GM18505 (cell line): ENCODE data around the gene KRT82.
"Not testable (repeated sequence)": the region's sequence is repeated elsewhere in the genome, so short reads cannot be mapped to it uniquely, and the experiment has no call there.

ENCODE experiments used
- ATAC-seq: cut with Tn5 transposase; IDR thresholded peaks from one replicate; pipeline ENCODE4 v1.9.1; 2021; ENCODE audit not compliant: unreplicated experiment
- POLR2A ChIP-seq: IDR thresholded peaks from 4 replicates; pipeline ENCODE4 v1.6.1; 2011; ENCODE audit warnings: borderline replicate concordance; ENCODE audit not compliant: insufficient read depth, insufficient read length; ENCODE audit errors: extremely low read depth

The KRT82 gene

DNA sequence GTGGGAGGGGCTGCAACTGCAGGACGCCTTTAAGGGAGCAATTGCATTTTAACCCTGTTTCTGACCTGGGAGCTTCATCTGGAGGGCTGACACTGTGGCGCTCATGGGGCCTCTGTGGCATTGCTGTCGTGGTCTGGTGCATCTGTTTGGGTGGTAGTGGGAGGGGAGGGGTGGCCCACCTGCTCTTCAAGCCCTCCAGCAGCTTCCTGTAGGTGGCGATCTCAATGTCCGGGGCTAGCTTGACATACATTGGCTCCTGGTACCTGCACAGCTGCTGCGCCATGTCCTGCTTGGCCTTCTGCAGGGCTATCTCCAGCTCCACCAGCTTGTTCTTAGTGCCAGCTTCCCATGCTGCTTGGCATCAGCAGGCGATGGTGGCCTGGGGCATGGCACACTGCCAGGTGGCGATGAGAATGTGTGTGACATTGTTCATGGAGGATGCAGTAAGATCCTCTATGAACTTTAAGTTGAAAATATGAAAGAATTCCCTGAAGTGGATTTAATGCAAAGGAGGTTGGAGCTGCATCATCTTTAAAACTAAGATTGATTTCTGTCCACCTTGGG lies 7.7 kb upstream of the KRT82 start:
- ATAC-seq = no peak
- TF ChIP-seq POLR2A = no peak

DNA sequence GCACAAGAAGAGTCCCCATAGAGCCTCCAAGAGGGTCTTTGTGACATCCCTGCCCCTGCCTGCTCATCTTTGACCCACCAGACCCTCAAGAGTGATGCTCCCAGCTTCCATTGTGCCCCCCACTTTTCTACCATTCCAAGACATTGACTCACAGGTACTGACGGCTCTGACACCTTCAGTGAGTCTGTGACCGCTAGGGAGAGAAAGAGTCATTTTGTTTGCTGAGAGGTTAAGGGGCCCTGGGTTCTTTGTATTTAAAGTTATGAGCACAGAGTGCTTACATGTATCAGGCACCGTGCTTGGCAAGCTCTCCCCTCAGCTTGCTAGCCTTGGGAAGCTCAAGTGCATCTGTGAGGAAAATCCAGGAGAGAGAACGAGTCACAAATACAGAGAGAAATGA lies 7.1 kb upstream of the KRT82 start:
- no peak for TF ChIP-seq POLR2A
- ATAC-seq = no peak

DNA sequence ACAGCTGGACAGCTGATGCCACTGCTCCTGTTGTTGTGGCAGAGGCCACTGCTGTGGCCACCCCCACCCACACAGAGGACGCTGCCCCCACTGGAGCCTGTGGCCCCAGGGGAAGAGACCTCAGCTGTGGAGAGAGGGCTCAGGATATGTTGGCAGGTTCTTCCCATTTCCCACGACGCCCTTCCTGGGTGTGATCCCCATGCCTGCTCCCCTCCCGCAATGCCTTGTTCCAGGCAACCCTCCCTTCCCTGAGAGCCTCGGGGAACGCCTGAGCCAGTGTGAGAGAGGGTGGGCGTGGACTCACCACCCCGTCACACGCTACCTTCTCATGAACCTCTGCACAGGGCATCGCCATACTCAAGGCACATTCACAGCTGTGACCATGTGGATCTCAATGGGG lies 5.7 kb upstream of the KRT82 start:
- TF ChIP-seq POLR2A = no peak
- ATAC-seq = no peak

DNA sequence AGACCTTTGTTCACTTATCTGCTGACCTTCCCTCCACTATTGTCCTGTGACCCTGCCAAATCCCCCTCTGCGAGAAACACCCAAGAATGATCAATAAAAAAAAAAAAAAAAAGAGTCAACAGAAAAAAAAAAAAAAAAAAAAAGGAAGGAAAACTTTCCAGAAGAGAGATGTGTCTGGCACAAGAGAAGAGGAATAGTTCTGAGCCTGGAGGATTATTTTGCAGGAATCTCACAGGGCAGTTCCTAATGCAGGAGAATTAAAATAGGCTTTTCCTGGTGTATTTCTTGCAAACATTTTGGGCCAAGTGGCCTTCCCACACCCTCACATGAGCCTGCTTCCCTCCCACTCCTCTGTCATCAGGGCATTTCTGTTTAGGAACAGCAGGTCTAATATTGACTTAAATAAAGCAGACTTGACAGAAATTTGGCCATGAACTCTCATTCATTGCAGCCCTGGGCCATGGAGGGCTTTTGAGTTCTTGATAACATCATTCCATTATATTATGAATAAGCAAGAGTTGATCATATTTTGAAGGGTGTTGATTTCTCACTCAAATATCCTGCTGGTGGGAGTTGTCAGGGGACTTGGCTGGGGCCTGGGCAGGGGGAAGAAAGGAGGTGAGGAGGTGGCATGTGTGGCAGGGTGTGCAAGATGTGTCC lies 4.6 kb upstream of the KRT82 start:
- ATAC-seq = not testable (repeated sequence)

DNA sequence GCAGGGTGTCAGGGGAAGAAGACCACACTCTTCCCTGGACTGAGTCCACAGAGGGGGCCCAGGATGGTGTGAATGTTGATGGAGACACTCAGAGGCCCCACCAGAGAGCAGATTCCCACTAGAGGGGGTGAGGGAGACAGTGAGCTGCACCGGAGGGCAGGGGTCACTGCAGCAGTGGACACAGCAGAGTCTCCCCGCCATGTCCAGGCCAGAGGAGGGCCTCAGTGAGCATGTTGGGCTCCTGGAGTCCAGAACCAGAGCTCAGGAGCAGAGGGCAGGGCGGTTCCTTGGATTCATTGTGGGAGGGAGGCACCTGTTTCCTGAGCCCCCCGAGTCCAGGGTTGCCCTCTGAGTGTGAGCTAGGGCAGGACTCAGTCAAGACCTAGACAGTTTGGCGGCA lies 1.8 kb upstream of the KRT82 start:
- TF ChIP-seq POLR2A = no peak
- no peak for ATAC-seq

DNA sequence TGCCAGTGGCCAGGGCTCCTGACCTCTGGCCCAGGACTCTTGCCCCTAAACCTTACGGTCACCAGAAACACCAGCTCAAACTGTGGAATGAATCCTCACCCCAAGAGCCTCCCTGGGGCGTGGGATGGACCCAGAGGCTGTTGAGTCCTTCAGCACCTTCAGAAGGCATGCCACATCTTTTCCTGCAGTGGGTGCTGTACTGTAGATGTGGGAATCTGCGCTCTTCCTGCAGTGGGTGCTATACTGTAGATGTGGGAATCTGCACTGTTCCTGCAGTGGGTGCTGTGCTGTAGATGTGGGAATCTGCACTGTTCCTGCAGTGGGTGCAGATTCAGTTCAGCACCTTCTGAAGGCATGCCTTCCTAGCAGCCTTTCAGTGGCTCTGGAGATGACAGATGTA lies 1.2 kb downstream of the KRT82 start:
- TF ChIP-seq POLR2A = no peak
- ATAC-seq = no peak

DNA sequence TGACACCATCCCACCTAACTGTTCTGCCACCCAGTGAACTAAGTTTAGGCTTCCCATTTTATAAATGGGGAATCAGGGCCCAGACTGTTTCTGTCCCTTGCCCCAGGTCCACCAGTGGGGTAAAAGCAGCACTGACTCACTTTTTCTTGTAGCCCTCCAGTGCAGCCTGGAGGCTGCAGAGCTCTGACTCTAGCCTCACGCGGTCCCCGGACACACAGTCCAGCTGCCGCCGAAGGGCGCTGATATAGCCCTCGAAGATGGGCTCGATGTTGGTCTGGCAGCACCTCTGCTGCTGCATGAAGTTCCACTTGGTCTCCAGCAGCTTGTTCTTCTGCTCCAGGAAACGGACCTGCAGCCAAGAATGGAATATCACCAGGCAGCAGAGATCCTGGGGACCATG lies 2.6 kb downstream of the KRT82 start:
- no peak for ATAC-seq
- no peak for TF ChIP-seq POLR2A

DNA sequence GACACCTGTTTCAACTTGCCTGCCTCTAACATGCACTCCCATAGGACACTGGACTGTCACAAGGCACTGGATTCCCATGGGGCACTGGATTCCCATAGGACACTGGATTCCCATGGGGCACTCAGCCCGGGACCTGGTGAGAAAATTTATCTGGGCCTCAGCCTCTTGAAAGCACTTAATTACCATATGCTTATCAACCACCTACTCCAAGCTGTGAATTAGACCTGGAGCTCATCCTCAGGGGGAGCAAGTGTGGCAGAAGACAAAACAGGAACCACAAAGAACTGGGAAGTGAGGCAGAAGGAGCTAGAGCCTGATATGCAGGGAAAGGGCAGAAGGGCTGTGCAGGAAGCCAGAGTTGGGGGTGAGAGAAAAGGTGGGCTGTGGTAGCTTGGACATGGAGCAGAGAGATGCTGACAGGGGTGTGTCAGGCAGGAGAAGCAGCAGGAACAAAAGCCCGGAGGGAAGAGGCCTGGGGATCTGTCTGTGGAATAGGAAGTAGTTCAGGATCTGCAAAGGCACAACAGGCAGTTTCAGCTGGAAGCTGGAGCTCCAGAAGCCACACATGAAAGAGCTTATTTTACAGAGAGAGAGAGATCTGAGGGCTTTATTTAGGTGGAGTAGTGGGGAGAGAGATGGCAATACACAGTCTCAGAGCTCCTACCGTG lies 3.1 kb downstream of the KRT82 start:
- ATAC-seq = no peak
- no peak for TF ChIP-seq POLR2A

DNA sequence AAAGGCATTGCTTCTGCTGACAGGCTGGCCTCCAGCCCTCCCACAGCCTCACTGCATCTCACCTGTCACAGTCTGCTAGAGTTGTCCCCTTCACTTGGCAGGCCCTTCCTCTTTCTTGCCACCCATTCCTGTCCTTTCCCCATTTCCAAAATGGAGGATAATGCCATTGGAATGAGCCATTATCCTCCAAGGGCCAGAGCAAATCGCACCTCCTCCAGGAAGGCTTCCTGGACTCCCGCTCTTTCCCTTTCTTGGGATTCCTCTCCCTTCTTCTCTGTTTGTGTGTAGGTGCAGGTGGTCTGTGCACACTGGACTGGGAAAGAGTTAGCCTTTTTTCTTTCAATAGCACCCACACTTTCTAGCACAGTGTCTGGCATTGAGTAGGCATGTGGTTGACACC lies 3.8 kb downstream of the KRT82 start:
- TF ChIP-seq POLR2A = no peak
- no peak for ATAC-seq

DNA sequence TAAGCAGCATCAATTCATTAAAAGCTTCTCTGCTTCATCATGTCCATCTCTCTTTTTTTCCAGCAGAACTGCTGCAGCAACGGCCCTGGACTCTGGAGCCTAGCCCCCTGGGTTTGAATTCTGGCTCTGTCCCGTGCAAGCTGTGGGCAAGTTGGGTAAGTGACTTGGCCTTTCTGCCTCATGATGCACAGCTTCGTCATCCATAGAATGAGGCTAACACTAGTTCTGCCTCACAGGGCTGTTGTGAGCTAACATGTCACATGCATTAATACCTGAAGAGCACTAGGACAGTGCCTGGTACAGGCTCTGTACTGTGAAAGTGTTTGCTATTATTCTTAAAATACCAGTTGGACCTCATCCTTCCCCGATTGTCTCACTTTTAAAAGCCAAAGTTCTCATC lies 4.2 kb downstream of the KRT82 start:
- no peak for ATAC-seq
- TF ChIP-seq POLR2A = no peak

DNA sequence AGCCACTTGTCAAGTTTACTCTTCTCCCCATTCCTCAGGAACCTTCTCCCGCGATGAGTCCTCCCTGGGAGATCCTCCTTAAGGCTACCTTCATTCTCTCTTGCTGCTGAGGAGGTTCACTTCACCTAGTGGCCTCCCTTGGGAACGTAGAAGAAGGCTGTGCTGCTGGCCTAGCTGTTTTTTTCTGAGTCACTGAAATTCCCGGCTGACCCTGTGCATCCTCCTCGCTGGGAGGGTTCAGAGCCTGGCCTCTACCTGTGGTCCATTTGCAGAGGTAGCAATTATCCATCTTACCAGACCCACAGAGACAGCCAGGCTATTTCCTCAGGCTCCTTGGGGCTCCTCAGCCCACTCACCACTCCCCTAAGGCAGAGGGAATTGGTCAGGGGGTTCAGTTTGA lies 4.6 kb downstream of the KRT82 start:
- no peak for TF ChIP-seq POLR2A
- no peak for ATAC-seq

DNA sequence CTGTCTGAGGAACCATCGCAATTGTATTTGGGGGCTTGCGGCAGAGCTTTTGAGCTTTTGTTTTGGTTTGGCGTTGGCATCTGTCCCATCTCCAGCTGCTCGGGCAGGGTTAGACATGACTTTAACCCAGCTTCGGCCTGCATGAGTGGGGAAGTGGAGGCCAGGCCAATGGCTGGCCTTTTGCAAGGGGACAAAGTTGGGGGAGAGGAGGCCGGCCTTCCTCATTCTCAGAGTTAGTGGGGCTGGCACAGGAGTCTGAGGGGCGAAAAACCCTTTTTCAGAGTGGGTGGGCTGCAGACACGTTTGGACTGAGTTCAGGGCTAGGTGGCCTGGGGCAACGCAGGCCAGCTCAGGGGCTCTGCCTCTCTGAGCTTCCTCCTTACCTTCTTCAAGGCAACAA lies 5.2 kb downstream of the KRT82 start:
- ATAC-seq = no peak
- no peak for TF ChIP-seq POLR2A

DNA sequence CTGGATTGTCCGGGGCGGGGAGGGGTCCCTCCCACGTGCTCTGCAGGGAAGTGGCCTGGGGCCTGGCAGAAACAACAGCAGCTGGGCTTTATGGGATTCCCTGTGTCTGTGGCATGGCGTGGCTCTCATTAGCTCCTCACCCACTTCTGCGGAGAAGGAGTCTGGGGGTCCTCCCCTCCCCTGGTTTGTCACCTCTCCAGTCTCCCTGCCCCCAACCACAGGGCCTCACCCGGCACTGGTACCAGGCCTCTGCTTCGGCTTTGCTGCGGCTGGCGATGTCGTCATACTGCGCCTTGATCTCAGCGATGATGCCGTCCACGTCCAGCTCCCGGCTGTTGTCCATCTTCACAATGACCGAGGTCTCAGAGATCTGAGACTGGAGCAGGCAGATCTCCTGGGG lies 6.4 kb downstream of the KRT82 start:
- TF ChIP-seq POLR2A = no peak
- ATAC-seq = no peak

DNA sequence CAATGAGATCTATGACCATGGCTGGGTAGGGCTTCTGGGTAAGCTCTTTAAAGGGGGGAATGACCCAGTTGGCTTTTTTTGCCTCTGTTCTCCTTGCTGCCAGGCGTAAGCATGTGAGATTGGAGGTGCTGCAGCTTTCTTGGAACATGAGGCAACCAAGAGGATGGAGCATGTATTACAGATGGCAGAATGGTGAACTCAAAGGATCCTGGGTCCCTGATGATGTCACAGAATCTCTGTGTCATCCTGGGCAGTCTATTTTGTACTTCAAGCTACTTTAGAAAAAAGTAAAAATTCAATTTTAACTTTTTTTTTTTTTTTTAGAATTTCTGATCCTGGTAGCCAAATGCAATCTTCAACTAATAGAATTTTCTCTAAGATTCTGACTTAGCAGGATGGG lies 8.0 kb downstream of the KRT82 start:
- ATAC-seq = no peak
- no peak for TF ChIP-seq POLR2A
